Vagina (tissue), 2 donors: ENCODE data around the gene FKBP11.

Experiments used
- POLR2AphosphoS5 ChIP-seq, 2 donors: sonication (generic); formaldehyde crosslinking; IDR thresholded peaks; one replicate each; pipeline ENCODE4 v1.9.0; 2017; ENCODE audit warnings: antibody characterized with exemption in 2 of 2, mild to moderate bottlenecking in 2 of 2, low read depth in 1 of 2; ENCODE audit not compliant: insufficient read depth in 1 of 2
- TF ChIP-seq, protein P1 (sequence below), 3 experiments: fragments of 450-650 bp in 2 of 3; fragments of 200-600 bp in 1 of 3; sonication (generic) in 1 of 3; IDR thresholded peaks; one replicate each; pipeline ENCODE4 v1.5.1; 2017 to 2019; ENCODE audit warnings: antibody characterized with exemption in 3 of 3, mild to moderate bottlenecking in 2 of 3, moderate library complexity in 2 of 3

DNA sequence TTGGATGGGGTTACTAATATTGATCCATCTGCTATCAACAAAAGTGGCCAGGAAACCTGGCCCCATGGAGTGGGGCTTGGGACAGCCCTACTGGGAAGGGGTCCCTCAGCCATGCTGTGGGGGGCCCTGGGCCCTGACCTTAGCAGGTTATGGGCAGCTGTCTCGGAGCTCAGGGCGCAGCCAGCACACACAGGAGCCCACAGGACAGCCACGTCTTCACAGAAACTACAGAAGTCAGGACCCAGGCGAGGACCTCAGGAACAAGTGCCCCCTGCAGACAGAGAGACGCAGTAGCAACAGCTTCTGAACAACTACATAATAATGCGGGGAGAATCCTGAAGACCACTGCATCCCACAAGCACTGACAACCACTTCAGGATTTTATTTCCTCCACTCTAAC lies 11.9 kb upstream of the FKBP11 start:
- TF ChIP-seq, protein P1, sequence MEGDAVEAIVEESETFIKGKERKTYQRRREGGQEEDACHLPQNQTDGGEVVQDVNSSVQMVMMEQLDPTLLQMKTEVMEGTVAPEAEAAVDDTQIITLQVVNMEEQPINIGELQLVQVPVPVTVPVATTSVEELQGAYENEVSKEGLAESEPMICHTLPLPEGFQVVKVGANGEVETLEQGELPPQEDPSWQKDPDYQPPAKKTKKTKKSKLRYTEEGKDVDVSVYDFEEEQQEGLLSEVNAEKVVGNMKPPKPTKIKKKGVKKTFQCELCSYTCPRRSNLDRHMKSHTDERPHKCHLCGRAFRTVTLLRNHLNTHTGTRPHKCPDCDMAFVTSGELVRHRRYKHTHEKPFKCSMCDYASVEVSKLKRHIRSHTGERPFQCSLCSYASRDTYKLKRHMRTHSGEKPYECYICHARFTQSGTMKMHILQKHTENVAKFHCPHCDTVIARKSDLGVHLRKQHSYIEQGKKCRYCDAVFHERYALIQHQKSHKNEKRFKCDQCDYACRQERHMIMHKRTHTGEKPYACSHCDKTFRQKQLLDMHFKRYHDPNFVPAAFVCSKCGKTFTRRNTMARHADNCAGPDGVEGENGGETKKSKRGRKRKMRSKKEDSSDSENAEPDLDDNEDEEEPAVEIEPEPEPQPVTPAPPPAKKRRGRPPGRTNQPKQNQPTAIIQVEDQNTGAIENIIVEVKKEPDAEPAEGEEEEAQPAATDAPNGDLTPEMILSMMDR (IDR thresholded peaks at IDR 0.05): no peak
- TF ChIP-seq POLR2AphosphoS5 (IDR thresholded peaks at IDR 0.05; ENCODE audit: insufficient read depth in 1 of 2, low read depth in 1 of 2): no peak
